Lower leg skin (tissue), 4 donors: ENCODE measurements around the gene MCCD1. TPM values are rescaled to one million over a fixed set of nuclear protein-coding genes. Genes with fewer than 3 reads are reported as not detected.

Experiments
- DNase-seq, 2 donors: peaks; one replicate each; pipeline ENCODE4 v3.0.0-alpha.2; 2019; ENCODE audit warnings: low spot score in 2 of 2
- H3K4me3 ChIP-seq: fragments of 200-600 bp; sonication (generic); 2 replicates; pipeline ENCODE4 v1.5.1; 2017; ENCODE audit warnings: mild to moderate bottlenecking, low read depth; ENCODE audit not compliant: poor library complexity, severe bottlenecking
- POLR2A ChIP-seq, 2 donors: fragments of 450-650 bp; IDR thresholded peaks; one replicate each; pipeline ENCODE4 v1.6.1; 2016 to 2017; ENCODE audit warnings: antibody characterized with exemption in 2 of 2, mild to moderate bottlenecking in 1 of 2, moderate library complexity in 1 of 2
- WGBS, 2 donors: methylation state at CpG; one replicate each; pipeline ENCODE4 v1.1.5; 2018; 5-methylcytosine and 5-hydroxymethylcytosine counted together
- intact Hi-C: fragments of 100-400 bp; cut with DNase I; formaldehyde crosslinking; loops from one replicate; pipeline ENCODE4 v1.15.0; 2023; ENCODE audit warnings: low total_unique reads
- total RNA-seq, 4 donors: library from RNA; depleted of rRNA; stranded (reverse); fragments of >200 nt; gene quantifications; one replicate each; pipeline ENCODE4 v1.1.0, GENCODE V29; 2016
- TF ChIP-seq, protein P1 (sequence below), 3 donors: fragments of 450-650 bp; IDR thresholded peaks; one replicate each; pipeline ENCODE4 v1.5.1; 2016; ENCODE audit warnings: antibody characterized with exemption in 3 of 3, mild to moderate bottlenecking in 3 of 3, moderate library complexity in 2 of 3

MCCD1 gene
- total RNA-seq, 4 donors from 2014 or later: not detected

DNA sequence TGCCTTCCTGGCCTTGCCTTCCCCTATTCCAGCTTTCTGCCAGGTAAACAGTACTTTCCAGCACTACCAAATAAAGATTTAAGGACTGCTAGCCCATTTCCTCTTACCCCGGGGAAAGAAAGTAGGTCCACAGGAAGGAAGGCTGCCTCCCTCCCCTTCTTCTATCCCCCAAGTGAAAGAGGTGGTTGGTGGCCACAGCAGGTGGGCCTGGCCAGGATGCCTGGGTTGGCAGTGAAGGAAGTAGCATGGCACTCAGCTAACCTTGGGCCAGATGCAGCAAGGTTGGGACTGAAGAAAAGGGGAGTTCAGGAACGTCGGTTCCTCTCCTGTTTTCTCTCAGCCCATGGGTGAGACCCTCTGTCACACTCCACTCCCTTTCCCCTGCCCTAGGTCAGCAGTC lies 27.5 kb downstream of the MCCD1 start:
- DNase-seq: no peak
- no peak for TF ChIP-seq POLR2A (IDR thresholded peaks at IDR 0.05)
- TF ChIP-seq, protein P1, sequence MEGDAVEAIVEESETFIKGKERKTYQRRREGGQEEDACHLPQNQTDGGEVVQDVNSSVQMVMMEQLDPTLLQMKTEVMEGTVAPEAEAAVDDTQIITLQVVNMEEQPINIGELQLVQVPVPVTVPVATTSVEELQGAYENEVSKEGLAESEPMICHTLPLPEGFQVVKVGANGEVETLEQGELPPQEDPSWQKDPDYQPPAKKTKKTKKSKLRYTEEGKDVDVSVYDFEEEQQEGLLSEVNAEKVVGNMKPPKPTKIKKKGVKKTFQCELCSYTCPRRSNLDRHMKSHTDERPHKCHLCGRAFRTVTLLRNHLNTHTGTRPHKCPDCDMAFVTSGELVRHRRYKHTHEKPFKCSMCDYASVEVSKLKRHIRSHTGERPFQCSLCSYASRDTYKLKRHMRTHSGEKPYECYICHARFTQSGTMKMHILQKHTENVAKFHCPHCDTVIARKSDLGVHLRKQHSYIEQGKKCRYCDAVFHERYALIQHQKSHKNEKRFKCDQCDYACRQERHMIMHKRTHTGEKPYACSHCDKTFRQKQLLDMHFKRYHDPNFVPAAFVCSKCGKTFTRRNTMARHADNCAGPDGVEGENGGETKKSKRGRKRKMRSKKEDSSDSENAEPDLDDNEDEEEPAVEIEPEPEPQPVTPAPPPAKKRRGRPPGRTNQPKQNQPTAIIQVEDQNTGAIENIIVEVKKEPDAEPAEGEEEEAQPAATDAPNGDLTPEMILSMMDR (IDR thresholded peaks at IDR 0.05): no peak
- intact Hi-C loops: no loop called here
- 65 to 91% methylated on average over 3 of the region's 3 CpGs for WGBS, 2 donors
- no peak overlapping the region for H3K4me3 ChIP-seq

DNA sequence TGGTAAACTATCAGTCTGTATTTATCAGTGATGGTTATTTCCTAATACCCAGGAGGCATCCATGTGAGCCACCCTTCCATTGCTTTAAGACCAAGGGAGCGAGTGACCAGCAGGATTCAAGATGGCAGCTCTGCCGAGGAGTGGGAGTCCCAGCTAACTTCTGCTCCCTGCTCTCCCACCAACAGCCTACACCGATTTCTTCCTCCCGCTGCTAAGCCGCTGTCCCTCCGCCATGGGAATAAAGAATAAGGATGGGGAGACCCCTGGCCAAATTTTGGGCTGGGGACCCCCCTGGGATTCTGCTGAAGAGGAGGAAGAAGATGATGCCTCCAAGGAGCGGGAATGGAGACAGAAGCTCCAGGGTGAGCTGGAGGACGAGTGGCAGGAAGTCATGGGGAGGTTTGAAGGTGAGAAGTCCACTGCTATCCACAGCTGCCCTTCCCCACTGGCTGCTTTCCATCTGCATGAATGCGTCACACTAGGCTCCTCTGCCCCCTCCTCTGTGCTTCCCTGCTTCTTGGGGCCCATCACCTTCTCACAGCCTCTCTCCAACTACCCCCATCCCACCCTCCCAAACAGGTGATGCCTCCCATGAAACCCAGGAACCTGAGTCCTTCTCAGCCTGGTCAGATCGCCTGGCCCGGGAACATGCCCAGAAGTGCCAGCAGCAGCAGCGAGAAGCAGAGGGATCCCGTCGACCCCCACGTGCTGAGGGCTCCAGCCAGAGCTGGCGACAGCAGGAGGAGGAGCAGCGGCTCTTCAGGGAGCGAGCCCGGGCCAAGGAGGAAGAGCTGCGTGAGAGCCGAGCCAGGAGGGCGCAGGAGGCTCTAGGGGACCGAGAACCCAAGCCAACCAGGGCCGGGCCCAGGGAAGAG lies 28.9 kb downstream of the MCCD1 start:
- no peak for TF ChIP-seq POLR2A (IDR thresholded peaks at IDR 0.05)
- TF ChIP-seq, protein P1 (IDR thresholded peaks at IDR 0.05): no peak
- H3K4me3 ChIP-seq: no peak overlapping the region
- whole genome bisulfite sequencing, 2 donors: 75 to 76% methylated on average over 24 of the region's 24 CpGs
- intact Hi-C loops: no loop called here
- no peak for DNase-seq

DNA sequence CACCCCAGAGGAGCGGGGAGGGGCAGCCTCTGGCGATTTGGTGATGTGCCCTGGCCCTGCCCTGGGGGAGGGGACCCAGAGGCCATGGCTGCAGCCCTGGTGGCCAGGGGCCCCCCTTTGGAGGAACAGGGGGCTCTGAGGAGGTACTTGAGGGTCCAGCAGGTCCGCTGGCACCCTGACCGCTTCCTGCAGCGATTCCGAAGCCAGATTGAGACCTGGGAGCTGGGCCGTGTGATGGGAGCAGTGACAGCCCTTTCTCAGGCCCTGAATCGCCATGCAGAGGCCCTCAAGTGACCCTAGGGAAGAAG lies 29.5 kb downstream of the MCCD1 start:
- intact Hi-C loops: no loop called here
- DNase-seq: no peak
- no peak overlapping the region for H3K4me3 ChIP-seq
- TF ChIP-seq, protein P1 (IDR thresholded peaks at IDR 0.05): no peak
- no peak for TF ChIP-seq POLR2A (IDR thresholded peaks at IDR 0.05)
- WGBS, 2 donors: 75 to 78% methylated on average over 8 of the region's 8 CpGs

- intact Hi-C loops: no loop called here
- TF ChIP-seq, protein P1 (IDR thresholded peaks at IDR 0.05): no peak
- no peak for TF ChIP-seq POLR2A (IDR thresholded peaks at IDR 0.05)
- no peak overlapping the region for H3K4me3 ChIP-seq
- WGBS, 2 donors: 78 to 79% methylated on average over 14 of the region's 14 CpGs
- no peak for DNase-seq
Observed at GRCh38 chr6:31558631-31559500, 30.1 kb downstream of the MCCD1 start.

- intact Hi-C loops: no loop called here
- H3K4me3 ChIP-seq: no peak overlapping the region
- DNase-seq: no peak
- no peak for TF ChIP-seq POLR2A (IDR thresholded peaks at IDR 0.05)
- TF ChIP-seq, protein P1 (IDR thresholded peaks at IDR 0.05): no peak
- 67 to 69% methylated on average over 4 of the region's 4 CpGs for WGBS, 2 donors
Observed at GRCh38 chr6:31559606-31559957, 30.8 kb downstream of the MCCD1 start.
